Muscle of back (tissue), 11 donors: ENCODE data around the gene TBC1D5. TPM values are rescaled to one million over a fixed set of nuclear protein-coding genes. Genes with fewer than 3 reads are reported as not detected.
"Not testable (repeated sequence)": the region's sequence is repeated elsewhere in the genome, so short reads cannot be mapped to it uniquely, and the experiment has no call there.

Experiments used
- DNase-seq, 3 donors: peaks; one replicate each; pipeline versions ENCODE4 v3.0.0 to v3.0.0-alpha.2; 2013
- polyA plus RNA-seq, 10 donors: library from polyadenylated mRNA; unstranded; fragments of 120-200 nt; gene quantifications; one replicate each; pipeline ENCODE4 v1.2.1, GENCODE V29; 2013; ENCODE audit not compliant: insufficient read length in 10 of 10

The TBC1D5 gene
- polyA plus RNA-seq, 10 donors = 25.5 to 37.7 (median 32.2) TPM

DNA sequence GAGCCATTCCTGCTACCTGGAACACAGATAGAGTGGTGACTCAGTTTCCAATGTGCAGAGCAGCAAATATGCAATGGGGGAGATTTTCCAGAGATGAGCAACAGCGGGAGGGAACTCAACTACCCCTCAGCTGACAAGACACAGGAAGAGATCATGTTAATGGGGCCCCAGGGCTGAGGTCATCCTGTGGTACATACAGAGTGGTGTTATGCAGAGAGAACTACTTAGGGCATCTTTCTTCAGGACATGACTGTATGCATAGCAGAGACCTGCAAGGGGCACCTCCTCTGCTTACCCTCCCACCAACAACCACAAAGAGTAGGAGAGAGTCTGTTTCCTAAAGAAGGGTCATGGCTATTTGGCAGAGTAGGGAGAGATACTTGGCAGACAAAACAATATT, 6.8 kb upstream of the TBC1D5 start:
- DNase-seq = no peak

DNA sequence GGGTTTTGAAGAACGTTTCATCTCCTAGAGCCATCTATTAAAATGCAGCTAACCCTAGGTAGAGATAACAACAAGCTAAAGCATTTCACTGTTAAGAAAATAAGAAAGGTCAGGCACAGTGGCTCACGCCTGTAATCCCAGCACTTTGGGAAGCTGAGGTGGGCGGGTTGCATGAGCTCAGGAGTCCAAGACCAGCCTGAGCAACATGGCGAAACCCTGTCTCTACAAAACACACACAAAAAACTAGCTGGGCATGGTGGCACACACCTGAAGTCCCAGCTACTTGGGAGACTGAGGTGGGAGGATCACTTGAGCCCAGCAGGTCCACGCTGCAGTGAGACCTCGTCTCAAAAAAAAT, 5.4 kb upstream of the TBC1D5 start:
- no peak for DNase-seq

DNA sequence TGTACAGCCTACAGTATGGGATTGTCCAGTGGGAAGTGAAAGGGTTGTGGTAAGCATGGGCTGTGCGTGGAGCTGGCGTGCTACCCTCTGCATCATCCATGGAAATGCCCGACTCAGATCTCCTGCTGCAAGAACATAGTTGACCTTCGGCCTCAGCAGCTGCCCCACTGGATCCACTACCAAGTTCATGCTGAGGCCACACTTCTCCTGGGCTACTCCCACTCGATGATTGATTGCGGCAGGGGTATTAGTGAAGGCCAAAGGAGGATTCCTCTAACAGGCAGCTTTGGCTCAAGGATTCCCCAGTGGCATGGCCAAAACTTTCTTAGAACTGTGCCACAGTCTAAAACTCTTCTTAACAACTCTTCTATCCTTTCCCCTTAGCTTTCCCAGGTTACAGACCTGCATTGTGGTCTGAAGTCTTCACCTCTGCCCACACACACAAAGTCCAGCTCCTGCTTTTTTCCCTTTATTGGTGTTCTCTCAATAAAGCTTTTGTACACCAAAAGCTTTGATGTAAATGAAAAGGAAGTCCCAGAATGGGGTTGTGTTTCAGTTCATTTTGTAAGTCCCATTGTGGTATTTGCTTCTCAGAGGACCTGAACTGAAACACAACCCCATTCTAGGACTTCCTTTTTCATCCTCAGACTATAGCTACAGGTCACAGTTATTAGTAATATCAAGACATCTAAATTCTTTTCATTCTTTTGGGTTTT, 4.9 kb upstream of the TBC1D5 start:
- peak in 2 of 3 donors; percentile 8 to 32 for DNase-seq

DNA sequence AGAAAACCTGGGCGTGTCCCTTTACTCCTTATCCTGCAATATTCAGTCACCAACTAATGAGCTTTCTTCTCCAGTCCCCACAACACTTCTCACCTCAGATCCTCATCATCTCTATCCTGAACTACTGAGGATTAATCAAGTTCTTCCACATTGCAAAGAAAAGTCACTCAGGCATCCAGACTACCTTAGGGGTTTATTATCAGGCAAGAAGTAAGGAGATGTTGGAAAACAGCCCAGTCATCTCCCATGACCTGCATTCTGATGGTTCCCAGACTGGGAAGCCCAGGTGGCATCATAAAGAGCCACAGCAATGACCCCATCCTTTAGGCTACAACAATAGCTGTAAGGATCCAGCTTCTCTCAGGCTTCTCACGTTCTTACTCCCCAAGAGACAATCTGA, 3.5 kb upstream of the TBC1D5 start:
- DNase-seq = no peak

DNA sequence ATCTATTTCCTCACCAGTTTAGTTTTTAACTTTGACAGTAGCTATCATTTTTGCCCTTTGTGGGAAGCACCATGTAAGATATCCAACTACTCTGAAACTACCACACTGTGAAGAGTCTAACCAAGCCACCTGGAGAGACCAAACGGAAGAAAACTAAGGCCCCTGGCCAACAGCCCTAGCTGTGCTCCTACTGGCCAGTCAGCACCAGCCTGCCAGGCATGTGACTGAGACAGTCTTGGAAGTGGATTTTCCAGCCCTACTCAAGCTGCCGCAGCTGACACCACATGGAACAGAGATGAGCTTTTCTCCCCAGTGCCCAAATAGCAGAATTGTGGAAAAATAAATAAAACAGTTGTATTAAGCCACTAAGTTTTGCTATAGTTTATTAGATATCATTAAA, 2.9 kb upstream of the TBC1D5 start:
- no peak for DNase-seq

GRCh38 chr3:17744693-17745092, 2.3 kb upstream of the TBC1D5 start:
- no peak for DNase-seq

GRCh38 chr3:17743658-17743995, 1.2 kb upstream of the TBC1D5 start:
- no peak for DNase-seq

DNA sequence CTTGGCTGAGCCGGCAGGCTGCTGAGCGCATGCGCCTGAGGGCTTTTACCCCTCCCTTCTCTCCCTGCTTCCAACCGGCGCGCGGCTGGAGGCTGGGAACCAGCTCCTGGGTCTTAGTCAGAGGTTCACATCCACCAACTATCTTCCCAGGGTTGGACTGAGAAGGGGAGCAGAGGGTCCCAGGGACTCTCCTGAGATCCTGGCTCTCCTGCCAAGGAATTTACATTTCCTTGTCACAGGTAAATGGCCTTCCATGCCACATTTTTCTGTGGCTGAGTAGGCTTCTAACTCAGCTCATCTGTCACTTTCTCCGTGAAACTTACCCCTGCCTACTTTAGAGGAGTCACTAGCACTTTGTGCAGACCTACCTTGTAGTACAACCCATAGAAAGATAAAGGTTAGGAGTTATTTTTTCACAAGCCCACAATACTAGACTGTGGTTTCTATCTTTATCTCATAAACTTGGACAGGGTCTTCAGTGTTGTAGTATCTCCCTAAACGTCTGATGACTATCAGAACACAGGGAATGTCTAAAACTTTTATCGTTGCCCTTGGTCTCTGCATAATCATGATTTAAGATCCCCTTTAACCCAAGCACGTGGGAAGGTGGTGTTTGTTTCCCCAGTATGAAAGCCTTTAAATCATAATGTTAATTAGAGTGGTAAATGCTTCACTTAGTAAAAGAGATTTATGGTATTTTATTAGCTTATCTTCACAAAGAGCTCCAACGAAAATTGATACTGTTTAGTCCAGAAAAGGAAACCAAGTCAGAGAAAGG, 638 bp upstream of the TBC1D5 start:
- DNase-seq = no peak

DNA sequence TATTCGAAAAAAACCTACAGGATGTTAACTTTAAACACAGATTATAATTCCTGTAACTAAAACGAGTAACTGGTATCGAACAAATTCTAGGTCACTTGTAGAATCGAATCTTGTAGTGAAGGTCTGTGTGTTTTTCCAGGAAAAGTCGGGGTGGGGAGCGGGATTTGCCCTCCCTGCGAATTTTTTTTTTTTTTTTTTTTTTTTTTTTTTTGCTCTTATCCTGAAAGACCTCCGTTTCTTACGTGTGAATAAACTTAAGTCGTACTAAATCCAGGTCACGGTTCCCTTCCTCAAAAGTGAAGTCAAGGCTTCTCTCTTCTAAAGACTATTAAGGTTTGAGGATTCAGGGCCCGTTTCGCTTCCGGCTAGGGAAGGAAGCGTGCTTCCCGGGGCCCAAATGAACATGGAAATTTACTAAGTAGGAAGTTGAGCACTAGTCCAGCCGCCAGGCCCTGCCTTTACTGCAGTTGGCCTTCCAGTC, 770 bp downstream of the TBC1D5 start:
- peak in 1 of 3 donors; percentile 78 for DNase-seq

DNA sequence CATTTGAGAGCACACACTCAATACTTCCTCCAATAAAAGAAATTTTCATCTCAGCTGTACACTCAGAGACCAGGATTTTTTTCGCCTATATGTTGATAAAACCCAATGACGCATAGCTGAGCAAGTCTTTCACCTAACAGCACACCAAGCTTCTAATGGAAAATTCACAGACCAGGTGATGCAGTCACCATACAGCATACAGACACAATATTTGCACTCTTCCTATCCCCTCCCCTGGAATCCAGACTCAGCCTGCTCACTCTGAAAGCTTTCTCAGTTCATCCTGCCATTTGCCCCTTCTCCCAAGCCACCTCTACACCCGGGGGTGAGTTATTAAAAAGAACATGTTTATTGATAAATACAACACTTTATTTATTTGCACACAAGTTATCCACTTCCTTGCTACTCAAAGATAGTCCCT, 1.7 kb downstream of the TBC1D5 start:
- peak; percentile 10 to 44 (median 28) for DNase-seq

- DNase-seq = no peak
These were observed 3.5 kb downstream of the TBC1D5 start for GRCh38 chr3:17738921-17739320.

DNA sequence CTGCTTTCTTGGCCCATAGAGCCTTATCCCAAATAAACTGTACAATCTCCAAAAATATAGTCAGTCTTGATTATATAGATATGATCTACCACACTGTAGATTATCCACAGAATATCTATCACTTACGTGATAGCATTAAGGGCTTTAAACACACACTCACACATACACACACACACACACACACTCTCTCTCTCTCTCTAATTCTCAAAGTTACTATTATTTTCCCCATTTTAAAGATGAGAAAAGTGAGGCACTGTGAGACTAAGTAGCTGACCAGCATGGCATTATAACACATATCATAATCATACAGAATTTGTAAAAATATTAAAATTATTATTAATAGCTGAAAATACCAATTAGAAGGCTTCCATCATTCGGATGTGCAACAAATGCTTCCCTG, 4.2 kb downstream of the TBC1D5 start:
- DNase-seq = no peak

DNA sequence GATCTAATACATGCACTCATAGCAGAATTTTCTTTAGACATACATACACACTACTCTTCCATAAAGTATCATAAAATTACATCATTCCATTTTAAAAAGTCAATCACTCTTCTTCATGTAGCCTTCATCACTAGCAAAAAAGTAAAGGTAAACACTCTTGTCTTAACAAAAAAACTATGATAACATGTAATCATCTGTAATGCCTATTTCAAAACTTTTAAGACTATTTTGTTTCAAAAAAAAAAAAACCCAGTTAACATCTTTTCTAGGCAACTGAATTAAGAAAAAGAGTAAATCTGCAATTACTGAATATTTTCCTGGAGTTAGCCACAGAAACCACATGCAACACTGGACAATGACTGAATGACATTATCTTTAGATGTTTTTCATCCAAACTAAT, 4.8 kb downstream of the TBC1D5 start:
- DNase-seq = no peak

DNA sequence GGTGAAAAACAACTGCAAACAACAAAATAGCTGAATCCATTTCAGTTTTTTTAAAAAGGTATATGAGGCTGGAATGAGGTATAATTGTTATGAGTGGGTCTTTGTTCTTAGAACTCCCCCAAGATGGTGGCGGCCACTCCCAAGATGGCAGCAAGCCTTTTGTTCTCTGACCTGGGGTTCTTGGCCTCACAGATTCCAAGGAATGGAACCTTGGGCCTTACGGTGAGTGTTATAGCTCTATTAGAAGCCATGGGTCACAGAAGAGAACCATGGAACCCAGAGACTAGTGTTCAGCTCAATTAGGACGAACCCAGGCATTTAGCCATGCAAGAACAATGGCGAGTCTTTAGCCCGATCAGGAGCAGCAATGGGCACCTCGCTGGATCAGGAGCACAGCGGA, 7.1 kb downstream of the TBC1D5 start:
- DNase-seq = not testable (repeated sequence)

DNA sequence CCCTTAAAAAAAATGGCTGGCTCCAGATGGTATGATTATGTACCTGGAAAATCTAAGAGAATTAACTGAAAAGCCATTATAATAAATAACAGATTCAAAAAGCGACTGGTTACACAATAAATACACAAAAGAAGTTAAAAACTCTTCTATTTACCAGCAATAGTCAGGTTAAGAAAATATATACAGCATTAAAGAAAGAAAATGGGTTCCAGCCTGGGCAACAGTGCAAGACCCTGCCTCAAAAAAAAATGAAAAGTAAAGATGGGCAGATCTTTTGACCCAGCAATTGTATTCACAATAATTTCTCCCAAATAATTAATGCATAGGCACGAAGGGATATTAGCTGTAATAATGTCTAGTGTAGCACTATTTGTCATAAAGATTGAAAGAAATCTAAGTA, 8.7 kb downstream of the TBC1D5 start:
- no peak for DNase-seq

- no peak for DNase-seq
These were observed 9.2 kb downstream of the TBC1D5 start for GRCh38 chr3:17733215-17733614.

GRCh38 chr3:17730318-17730967, 12.0 kb downstream of the TBC1D5 start:
- no peak for DNase-seq

DNA sequence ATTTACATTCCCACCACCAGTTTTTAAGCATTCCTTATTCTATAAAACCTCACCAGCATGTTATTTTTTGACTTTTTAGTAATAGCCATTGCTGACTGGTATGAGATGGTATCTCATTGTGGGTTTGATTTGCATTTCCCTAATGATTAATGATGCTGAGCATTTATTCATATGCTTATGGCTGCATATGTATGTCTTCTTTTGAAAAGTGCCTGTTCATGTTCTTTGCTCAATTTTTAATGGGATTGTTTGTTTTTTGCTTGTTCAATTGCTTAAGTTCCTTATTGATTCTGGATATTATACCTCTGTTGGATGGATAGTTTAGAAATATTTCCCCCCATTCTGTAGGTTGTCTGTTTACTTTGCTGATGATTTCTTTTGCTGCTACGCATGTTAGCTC, 16.1 kb downstream of the TBC1D5 start:
- DNase-seq = no peak

GRCh38 chr3:17725844-17726243, 16.6 kb downstream of the TBC1D5 start:
- DNase-seq = not testable (repeated sequence)

GRCh38 chr3:17724948-17725347, 17.5 kb downstream of the TBC1D5 start:
- no peak for DNase-seq

DNA sequence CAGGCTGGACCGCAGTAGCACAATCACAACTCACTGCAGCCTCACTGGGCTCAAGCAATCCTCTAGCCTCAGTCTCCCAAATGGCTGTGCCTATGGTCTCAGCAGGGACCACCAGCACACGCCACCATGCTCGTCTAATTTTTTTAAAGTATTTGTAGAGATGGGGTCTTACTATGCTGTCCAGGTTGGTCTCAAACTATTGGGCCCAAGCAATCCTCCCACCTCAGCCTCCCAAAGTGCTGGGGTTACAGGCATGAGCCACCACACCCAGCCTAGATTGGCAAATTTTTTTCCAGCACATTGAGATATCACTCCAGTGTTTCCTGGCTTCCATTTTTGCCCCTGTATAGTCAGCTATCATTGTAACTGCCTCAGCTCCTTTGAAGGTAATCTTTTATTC, 18.3 kb downstream of the TBC1D5 start:
- no peak for DNase-seq

GRCh38 chr3:17717411-17717810, 25.0 kb downstream of the TBC1D5 start:
- DNase-seq = no peak

DNA sequence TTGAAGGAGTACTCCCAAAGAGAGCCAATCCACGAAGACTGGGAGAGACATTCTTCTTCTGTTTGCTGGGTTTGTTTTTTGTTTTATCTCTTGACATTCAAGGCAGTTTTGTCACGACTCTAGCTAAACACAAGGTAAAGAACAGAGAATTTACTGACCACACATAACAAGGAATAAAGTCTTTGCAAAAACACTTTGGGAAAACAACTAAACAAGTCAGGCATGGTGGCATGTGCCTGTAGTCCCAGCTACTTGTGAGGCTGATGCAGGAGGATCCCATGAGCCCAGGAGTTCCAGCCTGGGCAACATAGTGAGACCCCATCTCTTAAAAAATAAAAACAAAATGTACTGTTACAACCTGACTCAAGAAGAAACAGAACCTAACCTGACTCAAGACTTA, 28.0 kb downstream of the TBC1D5 start:
- DNase-seq = no peak
